Brain microvascular endothelial cell (primary cell): Measurements from ENCODE around the gene C16orf89.
A peak's percentile ranks its signal among the peaks of the same experiment; 100 is the strongest.
"Not testable (repeated sequence)": the region's sequence is repeated elsewhere in the genome, so short reads cannot be mapped to it uniquely, and the experiment has no call there.

Experiments used
- DNase-seq: peaks from one replicate; pipeline ENCODE4 v3.0.0-alpha.2; 2020
- H3K27ac ChIP-seq: fragments of 250-450 bp; sonication (Bioruptor Pico); 2 replicates; pipeline ENCODE4 v1.5.1; 2020; ENCODE audit warnings: mild to moderate bottlenecking, moderate library complexity
- H3K27me3 ChIP-seq: fragments of 250-450 bp; sonication (Bioruptor Pico); replicated peaks from 2 replicates; pipeline ENCODE4 v1.5.1; 2020; ENCODE audit warnings: mild to moderate bottlenecking
- H3K36me3 ChIP-seq: fragments of 250-450 bp; sonication (Bioruptor Pico); replicated peaks from 2 replicates; pipeline ENCODE4 v1.5.1; 2020; ENCODE audit warnings: mild to moderate bottlenecking
- H3K4me3 ChIP-seq: 2 replicates; pipeline ENCODE4 v1.5.1; 2011; ENCODE audit warnings: low read depth, mild to moderate bottlenecking, control low read depth, low read length, moderate library complexity
- CTCF ChIP-seq: IDR thresholded peaks from 2 replicates; pipeline ENCODE4 v1.5.1; 2011; ENCODE audit warnings: low read depth, mild to moderate bottlenecking, moderate library complexity, low read length, control low read depth, inconsistent platforms; ENCODE audit errors: missing control alignments
- in situ Hi-C: cut with HindIII; loops from 2 replicates; pipeline ENCODE4 v1.10.0; 2017; ENCODE audit warnings: low sequenced_read_pairs, low pct_ligation_motif_present

Gene C16orf89

DNA sequence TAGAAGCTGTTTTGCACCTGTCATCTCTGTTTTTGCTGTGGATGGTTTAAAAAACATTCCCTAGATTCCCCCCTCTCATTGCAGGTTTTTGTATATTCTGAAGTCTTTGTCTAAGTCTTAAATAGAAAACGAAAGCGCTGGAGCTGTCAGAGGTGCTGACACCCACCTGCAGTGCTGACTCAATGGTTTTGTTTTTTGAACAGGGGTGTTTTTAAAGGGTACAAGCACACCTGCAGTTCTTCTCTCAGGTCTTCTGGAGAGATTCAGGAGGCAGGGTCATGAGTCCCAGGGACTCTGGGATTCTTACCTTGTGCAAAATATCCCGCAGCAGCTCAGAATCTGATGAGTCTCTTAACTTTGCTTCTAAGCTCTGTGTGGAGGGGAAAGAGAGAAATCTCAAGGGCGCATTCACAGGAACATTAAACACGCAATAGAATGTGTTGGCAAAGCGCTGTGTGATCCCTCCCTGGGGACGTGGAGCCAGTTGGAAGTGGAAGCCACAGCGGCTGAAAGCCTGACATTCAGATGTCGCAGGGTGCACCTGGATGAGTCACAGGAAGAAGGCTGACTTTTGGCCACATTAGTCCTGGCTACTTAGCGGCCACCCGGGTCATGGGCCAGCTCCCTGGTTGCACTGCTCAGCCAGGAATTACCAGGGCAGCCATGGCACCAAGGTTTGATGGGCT lies 29.5 kb upstream of the C16orf89 start:
- DNase-seq, H3K4me3 ChIP-seq, H3K36me3 ChIP-seq, H3K27me3 ChIP-seq, in situ Hi-C loops, H3K27ac ChIP-seq: not testable (repeated sequence)

DNA sequence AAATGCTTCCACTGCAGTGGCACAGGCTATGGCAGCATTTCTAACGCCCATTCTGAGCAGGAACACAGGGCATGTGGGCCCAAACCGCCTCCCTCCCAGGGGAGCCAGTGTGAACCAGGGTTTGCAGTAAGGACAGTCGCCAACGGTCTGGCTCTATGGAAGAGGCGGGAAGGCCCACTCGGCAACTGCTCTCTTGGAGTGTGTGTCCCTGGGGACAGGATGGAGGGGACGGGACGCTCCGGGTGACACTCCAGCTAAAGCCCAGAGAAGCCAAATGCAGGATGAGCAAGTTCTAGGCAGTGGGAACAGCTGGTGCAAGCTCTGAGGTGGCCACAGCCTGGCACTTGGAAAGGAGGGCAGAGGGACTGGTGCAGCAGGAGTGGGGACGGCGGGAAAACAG lies 28.0 kb upstream of the C16orf89 start:
- H3K36me3 ChIP-seq, H3K27me3 ChIP-seq, DNase-seq, H3K4me3 ChIP-seq, H3K27ac ChIP-seq, in situ Hi-C loops: not testable (repeated sequence)

DNA sequence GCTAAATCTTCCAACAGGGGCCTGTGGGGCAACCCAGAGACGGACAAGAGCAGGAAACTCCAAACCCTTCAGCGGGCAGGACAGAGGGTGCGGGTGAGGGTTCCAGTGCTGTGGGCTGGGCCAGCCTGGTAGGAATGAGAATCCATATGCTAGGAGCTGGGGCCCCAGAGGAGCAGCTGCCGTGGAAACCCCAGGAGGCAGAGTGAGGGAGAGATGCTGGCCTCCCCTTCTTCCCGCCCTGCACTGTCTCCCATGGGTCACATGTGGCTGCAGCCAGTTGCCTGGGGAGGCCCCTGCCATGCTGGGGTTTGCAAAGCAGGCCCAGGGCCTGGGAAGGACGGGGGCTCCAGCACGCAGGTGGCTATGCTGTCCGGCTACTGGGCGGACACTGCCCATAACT lies 27.3 kb upstream of the C16orf89 start:
- H3K27ac ChIP-seq, DNase-seq, H3K36me3 ChIP-seq, H3K4me3 ChIP-seq, H3K27me3 ChIP-seq, in situ Hi-C loops: not testable (repeated sequence)

DNA sequence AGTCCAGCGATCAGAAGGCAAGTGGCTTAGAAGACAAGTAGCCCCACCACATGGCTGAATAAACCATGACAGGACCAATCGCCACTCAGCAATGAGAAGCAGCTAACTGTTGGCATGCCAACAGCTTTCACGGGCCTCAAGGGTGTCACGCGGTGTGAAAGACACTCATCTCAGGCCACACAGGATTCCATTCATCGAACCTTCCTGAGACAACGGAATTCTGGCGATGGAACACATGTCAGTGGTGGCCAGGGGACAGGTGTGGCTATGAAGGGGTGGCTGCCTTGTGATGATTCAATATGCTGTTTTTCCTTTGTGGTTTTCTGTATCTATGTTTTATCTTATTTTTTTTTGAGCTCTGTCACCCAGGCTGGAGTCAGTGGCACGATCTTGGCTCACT lies 24.8 kb upstream of the C16orf89 start:
- in situ Hi-C loops, H3K27ac ChIP-seq, DNase-seq, H3K27me3 ChIP-seq, H3K4me3 ChIP-seq, H3K36me3 ChIP-seq: not testable (repeated sequence)

- H3K36me3 ChIP-seq, in situ Hi-C loops, H3K4me3 ChIP-seq, H3K27ac ChIP-seq, H3K27me3 ChIP-seq, DNase-seq: not testable (repeated sequence)
Measured at GRCh38 chr16:5089911-5090555, 24.3 kb upstream of the C16orf89 start.

DNA sequence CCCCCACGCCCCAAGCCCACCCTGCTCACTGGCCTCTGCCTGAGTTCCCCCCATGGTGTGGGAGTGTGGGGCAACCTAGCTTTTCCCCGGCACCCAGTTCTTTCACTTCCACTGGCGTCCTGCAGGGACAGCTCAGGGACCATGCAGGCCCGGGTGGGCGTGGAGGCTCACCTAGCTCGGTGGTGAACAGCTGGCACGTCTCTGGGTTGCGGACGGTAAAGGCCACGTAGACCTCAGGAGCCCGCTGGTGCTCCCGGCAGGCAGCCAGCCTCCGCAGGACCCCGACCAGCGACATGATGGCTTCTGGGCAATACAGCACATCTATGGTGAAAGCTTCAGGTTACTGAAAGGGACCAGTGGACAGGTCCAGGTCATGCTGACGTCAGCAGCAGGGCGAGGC lies 23.2 kb upstream of the C16orf89 start:
- H3K4me3 ChIP-seq, in situ Hi-C loops, H3K27me3 ChIP-seq, H3K27ac ChIP-seq, DNase-seq: not testable (repeated sequence)
- H3K36me3 ChIP-seq: peaks cover 11% of the 10 kb centered on the region

- H3K27me3 ChIP-seq, in situ Hi-C loops, H3K4me3 ChIP-seq, H3K27ac ChIP-seq, DNase-seq: not testable (repeated sequence)
- peaks cover 14% of the 10 kb centered on the region for H3K36me3 ChIP-seq
Measured at GRCh38 chr16:5088086-5088790, 22.5 kb upstream of the C16orf89 start.

DNA sequence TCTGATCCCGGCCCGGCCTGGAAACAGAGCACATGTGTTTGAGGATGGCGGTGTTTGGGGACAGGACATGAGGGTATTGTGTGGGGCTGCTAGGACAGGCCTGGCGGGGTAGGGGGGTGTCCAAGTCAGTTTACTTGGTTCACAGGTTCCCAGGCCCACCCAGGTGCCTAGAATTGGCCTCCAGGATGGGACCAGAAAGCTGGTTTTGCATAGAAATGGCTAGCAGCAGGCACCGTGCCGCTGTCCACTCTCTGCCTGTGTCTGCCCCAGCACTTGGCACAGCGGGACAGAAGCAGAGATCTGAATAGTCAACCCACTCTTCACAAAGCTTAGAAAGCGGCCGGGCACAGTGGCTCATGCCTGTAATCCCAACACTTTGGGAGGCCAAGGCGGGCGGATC lies 20.0 kb upstream of the C16orf89 start:
- peaks cover 14% of the 10 kb centered on the region for H3K36me3 ChIP-seq
- H3K27me3 ChIP-seq, H3K27ac ChIP-seq, DNase-seq, in situ Hi-C loops, H3K4me3 ChIP-seq: not testable (repeated sequence)

DNA sequence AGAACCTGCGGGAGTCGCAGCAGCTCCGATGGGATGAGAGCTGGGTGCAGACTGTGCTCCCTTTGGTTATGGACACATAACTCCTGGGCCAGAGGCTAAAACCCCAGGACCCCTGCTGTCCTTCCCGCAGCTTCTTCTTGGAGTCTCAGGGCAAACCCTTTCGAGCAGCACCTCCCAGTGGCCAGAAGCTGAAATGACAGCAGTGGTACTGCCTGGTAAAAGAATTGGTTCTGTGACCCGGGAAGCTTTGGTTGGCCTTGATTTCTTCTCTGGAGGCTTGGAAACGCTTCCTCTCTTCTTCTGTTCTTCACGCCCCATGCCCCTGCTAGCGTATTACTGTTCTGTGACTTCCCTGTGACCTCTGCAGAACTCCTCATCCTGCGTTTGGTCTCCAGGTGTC lies 19.0 kb upstream of the C16orf89 start:
- H3K27me3 ChIP-seq, in situ Hi-C loops, H3K4me3 ChIP-seq, H3K27ac ChIP-seq: not testable (repeated sequence)
- TF ChIP-seq CTCF: peak; percentile 79
- H3K36me3 ChIP-seq: peaks cover 11% of the 10 kb centered on the region
- peak; percentile 62 for DNase-seq

DNA sequence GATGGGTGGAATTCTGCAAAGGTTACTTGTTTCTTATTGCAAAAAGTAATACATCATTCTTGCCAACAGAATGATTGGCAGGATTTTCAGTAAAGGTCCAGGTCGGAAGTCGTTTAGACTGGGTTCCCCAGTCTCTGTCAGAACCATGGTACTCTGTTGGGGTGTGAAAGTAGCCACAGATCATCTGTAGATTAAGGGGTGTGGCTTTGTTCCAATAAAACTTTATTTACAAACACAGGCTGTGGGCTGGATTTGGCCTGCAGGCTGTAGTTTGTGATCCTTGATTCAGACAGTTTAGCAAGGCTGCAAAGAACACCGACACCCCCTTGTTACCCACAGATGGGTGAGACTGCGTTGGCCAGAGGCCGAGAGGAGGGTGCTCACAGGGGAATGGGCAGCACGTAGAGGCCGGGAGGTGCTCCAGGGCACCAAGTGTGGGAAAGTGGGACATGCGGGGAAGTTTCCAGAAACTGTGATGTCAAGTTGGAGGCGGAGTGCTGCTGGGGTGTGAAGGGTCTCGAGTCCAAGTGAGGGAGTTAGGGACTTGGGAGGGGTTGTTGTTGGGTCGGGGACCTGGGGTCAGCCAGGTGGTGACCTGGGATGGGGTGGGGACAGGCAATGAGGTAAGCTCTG lies 18.5 kb upstream of the C16orf89 start:
- H3K4me3 ChIP-seq, in situ Hi-C loops, H3K27ac ChIP-seq, H3K27me3 ChIP-seq, DNase-seq: not testable (repeated sequence)
- peaks cover 11% of the 10 kb centered on the region for H3K36me3 ChIP-seq

- H3K27me3 ChIP-seq, H3K27ac ChIP-seq, H3K36me3 ChIP-seq, in situ Hi-C loops, H3K4me3 ChIP-seq, DNase-seq: not testable (repeated sequence)
Measured at GRCh38 chr16:5083646-5084045, 17.9 kb upstream of the C16orf89 start.

DNA sequence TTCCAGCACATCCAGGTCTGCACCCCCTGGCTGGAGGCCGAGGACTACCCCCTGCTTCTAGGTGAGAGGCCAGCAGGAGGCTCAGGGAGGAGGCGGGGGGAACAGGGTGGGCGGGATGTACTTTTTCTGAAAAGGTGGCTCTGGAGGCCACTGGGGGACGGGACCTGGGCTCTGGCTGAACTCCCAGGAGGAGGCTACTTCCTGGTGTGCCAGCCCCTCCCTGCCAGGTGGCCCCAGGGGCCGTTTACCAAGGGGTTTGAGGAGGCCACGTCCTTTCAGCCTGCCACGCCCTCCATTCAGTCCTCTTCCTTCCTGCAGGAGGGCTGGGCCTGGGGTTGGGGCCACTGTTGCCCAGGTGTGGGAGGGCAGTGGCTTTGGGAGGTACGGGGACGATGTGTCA lies 15.2 kb upstream of the C16orf89 start:
- H3K27me3 ChIP-seq, in situ Hi-C loops, H3K4me3 ChIP-seq, H3K27ac ChIP-seq, DNase-seq: not testable (repeated sequence)
- H3K36me3 ChIP-seq: peaks cover 20% of the 10 kb centered on the region

DNA sequence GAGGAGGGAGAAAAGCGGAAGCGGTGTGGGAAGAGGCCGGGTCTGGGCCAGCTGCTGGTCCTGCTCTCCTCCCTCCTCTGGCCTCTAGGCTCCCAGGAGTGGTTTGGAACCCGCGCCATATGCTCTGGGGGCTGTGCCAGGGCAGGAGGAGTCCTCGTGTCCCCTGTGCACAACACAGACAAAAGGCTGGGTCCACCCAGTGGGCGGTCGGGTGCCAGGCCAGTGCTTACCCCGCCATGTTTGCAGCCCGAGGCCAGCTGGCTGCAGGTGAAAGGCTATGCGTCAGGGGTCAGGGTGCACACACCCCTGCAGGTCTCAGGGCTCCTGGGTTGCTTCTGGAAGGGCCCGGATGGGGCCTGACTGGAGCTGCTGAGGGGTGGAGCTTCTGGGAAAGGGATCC lies 14.7 kb upstream of the C16orf89 start:
- H3K4me3 ChIP-seq, in situ Hi-C loops, DNase-seq, H3K27ac ChIP-seq, H3K27me3 ChIP-seq: not testable (repeated sequence)
- H3K36me3 ChIP-seq: peaks cover 18% of the 10 kb centered on the region
